ENCODE measurements around the gene CITED2.

- no peak for TF ChIP-seq POLR2A (IDR thresholded peaks at IDR 0.05)
- no peak for TF ChIP-seq CTCF (IDR thresholded peaks at IDR 0.05)
These were observed 38.0 kb downstream of the CITED2 start for GRCh38 chr6:139336488-139336887.

All from body of pancreas (tissue), 4 donors.